ENCODE measurements around the gene TP63. TPM values are rescaled to one million over a fixed set of nuclear protein-coding genes. Genes with fewer than 3 reads are reported as not detected.

The TP63 gene
- total RNA-seq, 1 experiment from 2014 or later = not detected

GRCh38 chr3:189688262-189688661 is 57.1 kb downstream of the TP63 start:
- Histone ChIP-seq H4K5ac (ENCODE audit: insufficient read length, low read depth, low read length) (no peak overlapping the region), H2BK120ac (ENCODE audit: low read depth, low read length, poor library complexity, severe bottlenecking) (no peak overlapping the region), H3K4me2 (ENCODE audit: insufficient read depth, insufficient read length, low read length) (no peak overlapping the region), H4K20me1 (ENCODE audit: control insufficient read depth, insufficient read depth, insufficient read length) (no peaks in the 10 kb centered on the region), H3K4ac (ENCODE audit: low read depth, low read length) (no peak overlapping the region), H3K23ac (ENCODE audit: insufficient read length, low read depth, low read length) (no peak overlapping the region), H3K9me3 (ENCODE audit: control insufficient read depth, low read depth, low read length) (no peaks in the 10 kb centered on the region), H3T11ph (ENCODE audit: low read length) (no peak overlapping the region), H2BK15ac (ENCODE audit: low read depth, low read length) (no peak overlapping the region), H4K91ac (ENCODE audit: insufficient read length, low read depth, low read length) (no peak overlapping the region), H3K56ac (ENCODE audit: insufficient read length, low read depth, low read length) (no peak overlapping the region), H2BK20ac (ENCODE audit: low read depth, low read length, poor library complexity, severe bottlenecking) (no peak overlapping the region), H4K8ac (replicated peaks; ENCODE audit: insufficient read length, low read depth, low read length) (no peak overlapping the region), H3K23me2 (ENCODE audit: insufficient read length, low read depth, low read length, poor library complexity, severe bottlenecking) (no peaks in the 10 kb centered on the region), H2AFZ (ENCODE audit: low read length) (no peak overlapping the region), H3K79me2 (ENCODE audit: insufficient read depth, low read length) (no peaks in the 10 kb centered on the region), H3K27me3 (ENCODE audit: insufficient read depth, low read length) (no peaks in the 10 kb centered on the region), H3K18ac (ENCODE audit: insufficient read length, low read depth, low read length) (no peak overlapping the region), H3K9ac (ENCODE audit: extremely low read depth, insufficient read length, low read length) (no peak overlapping the region), H3K14ac (ENCODE audit: insufficient read depth, low read length) (no peak overlapping the region), H2AK5ac (ENCODE audit: insufficient read length, low read length) (no peak overlapping the region), H2BK5ac (ENCODE audit: insufficient read length, low read length) (no peak overlapping the region), H3K79me1 (ENCODE audit: insufficient read depth, low read depth, low read length, poor library complexity, severe bottlenecking) (no peaks in the 10 kb centered on the region), H2BK12ac (ENCODE audit: insufficient read length, low read depth, low read length) (no peak overlapping the region), H3K27ac (ENCODE audit: insufficient read length, low read depth, low read length) (no peak overlapping the region), H3K4me1 (ENCODE audit: insufficient read depth, low read length) (no peaks in the 10 kb centered on the region)
- Mint-ChIP-seq H3K27me3 (ENCODE audit: low read depth) (no peaks in the 10 kb centered on the region), H3K4me1 (no peaks in the 10 kb centered on the region), H3K36me3 (ENCODE audit: insufficient read depth in 1 of 3, low read depth in 3 of 3) (no peaks in the 10 kb centered on the region), H3K9me3 (no peaks in the 10 kb centered on the region), H3K4me3 (no peak overlapping the region), H3K27ac (no peak overlapping the region)
- no peak for TF ChIP-seq CTCF (conservative IDR thresholded peaks at IDR 0.05)
- no peak for DNase-seq
- WGBS (ENCODE audit: extremely low coverage, insufficient read length, low lambda C conversion rate) = no CpG with 5 or more reads among the region's 1 CpG

All from H9 (cell line).